GM19463 (cell line): Measurements from ENCODE around the gene KCNQ1.

ENCODE experiments used
- ATAC-seq: cut with Tn5 transposase; IDR thresholded peaks from one replicate; pipeline ENCODE4 v1.9.1; 2021; ENCODE audit warnings: mild to moderate bottlenecking, moderate library complexity; ENCODE audit not compliant: unreplicated experiment

KCNQ1 gene

DNA sequence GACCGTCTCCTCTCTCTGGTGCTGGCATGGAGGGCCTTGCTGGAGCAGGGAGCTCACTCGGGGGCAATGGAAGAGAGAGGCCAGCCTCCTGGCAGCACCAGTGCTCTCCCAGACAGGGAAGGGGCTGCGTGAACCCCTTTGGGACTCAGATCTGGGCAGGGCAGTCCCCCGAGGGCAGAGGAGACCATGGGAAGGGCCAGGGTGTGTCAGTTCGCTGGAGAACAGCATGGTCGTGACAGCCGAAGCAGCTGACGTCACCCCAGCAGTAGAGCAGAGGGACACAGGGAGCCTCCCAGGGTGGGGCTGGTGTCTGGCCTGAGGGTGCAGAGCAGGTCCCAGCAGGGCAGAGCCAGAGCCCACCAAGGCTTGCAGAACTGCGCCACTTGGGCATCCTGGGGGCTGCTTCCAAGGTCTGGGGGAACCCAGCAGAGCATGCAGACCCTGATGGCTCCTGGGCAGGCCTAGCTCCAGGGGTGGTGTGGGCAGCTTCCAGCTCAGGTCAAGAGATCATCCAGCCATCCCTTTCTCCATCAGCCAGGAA lies 326.0 kb downstream of the KCNQ1 start:
- ATAC-seq = no peak

DNA sequence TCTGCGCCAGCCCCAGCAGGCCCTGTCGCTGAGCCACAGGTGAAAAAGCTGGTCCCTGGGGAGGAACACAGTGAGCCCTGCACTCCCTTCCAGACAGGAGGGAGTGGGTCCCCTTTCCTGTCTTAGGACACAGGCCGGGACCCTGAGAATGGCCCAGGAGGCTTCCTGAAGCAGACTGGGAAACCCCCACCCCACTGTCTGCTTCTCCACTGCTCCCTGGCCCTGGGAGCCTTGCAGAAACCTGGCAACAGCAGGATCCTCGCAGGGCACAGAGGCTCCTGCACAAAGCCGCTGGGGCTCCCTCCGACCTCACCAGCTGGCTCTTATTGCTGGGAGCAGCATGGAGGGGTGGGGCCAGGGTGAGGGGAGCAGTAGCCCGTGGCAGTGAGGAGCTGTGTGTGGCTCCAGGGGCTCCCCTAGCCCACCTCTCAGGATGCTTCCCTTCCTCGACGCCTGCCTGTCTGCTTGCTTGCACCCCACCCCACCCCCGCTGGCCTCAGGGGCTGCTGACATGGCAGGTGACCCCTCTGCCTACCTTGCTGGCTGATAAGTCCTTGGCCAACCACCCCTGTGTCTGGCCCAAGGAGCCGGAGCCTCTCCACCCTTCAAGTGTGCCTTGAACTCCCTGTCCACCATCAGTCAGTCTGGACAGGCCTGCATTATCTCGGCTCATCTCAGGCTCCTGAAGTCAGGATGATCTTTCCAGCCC lies 327.1 kb downstream of the KCNQ1 start:
- ATAC-seq = no peak

DNA sequence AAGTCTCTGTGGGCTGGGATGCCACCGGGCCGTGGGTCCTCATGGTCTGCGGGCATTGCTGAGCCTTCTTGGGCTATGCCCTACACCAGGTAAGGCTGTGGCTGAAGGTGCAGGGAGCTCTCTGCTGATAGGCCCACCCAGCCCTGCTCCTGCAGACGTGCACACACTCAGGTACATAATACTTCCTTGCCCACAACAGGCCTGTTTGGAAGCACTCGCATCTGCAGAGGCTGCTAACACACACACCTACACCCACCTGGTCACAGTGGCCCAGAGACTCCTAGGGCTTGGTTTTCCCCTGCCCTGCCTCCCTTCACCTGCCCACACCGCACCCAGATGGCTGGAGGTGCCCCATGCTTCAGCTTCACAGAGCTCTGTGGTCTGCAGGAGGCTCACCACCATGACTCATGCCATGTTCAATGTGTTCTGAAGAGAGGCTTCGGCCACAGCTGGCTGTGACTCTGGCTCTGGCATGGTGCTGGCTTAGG lies 327.8 kb downstream of the KCNQ1 start:
- ATAC-seq = no peak

DNA sequence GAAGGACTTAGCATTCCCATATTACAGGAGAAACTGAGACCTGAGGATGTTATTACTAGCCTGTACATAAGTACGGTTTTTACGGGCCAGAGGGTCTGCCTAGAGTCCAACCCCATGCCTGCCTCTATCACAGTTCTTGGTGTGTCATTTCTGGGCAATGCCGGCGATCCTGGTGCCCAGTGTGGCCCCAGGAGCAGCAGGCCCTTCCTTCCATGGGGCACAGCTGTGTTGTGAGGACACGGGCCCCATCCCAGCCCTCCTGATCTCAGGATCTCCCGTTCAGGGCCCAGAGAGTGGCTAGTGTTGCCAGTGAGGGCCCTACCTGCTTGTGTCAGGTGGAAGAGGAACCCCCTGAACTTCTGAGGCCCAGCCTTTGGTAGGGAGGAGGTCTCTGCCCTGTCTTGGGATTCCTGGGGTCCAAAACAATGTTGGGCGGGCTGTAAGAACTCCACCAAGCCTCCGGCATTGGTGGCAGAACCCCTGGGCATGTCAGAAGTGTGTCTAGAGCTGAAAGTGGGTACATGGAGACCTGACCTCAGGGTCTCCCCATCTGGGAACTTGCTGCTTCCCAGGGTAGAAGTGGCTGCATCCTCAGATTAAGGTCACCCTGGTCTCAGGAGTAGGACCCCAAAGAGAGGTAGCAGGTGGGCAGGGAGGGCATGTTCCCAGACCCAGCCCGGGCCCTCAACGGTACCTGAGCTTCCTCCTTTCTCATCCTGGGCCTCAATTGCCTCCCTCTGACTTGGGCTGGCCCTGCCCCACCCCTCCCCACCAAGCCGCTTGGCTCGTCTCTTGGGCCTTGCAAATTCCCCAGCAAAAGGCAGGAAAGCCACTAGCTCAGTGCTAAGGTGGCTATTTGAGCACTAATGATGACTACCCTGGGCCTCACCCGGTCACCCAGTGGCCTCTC lies 329.6 kb downstream of the KCNQ1 start:
- ATAC-seq = no peak

DNA sequence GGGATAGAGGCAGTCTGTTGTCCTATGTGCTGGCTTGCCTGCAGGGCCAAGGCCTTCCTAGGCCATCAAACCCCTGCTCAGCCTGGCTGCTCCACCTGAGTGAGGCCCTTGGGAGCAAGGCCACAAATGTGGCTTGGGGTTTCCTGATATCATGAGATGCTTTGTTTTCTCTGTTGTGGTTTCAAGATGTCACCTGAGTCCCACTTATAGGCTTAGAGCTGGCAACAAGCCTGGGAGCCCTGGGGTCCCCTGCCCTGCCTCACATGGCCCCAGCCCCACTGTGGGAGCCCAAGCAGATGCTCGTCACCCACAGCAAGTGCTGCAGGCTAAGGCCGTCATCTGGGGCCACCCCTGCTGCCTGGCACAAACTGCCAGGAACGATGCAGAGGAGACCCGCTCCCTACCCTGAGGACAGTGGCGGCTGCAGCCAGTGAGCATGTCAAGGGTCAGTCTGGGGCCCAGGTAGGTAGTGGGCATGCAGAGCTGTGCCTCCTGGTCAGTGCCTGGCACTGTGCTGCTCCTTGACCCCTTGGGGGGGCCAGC lies 330.3 kb downstream of the KCNQ1 start:
- no peak for ATAC-seq

DNA sequence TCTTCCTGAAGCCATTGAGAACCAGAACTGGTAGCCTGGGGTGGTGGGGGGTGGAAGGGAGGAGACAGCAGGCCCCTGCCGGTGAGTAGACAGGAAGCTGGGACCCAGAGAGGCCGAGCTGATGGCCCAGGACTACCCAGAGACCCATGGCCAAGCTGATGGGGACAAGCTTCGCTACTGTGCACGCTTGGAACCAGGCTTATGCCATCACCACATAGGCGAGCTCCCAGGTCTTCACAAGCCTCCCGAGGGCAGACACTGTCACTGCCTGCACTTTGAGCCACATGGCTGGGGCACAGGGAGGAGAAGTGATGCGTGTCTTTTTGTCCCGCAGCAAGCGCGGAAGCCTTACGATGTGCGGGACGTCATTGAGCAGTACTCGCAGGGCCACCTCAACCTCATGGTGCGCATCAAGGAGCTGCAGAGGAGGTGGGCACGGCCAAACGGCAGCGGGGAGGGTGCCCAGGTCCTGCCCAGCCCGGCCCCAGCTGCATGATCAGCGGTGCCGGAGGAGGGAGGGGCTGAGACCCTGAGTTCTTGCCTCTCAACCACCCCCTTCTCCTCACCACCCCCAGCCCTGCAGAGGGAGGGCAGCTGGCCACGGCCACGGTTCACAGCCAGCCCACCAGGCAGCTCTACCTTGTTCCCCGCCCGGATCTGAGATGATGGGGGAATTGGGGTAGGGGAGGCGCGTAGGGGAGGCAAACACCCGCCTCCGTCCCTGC lies 331.0 kb downstream of the KCNQ1 start:
- ATAC-seq = no peak

GRCh38 chr11:2776351-2777061 lies 331.7 kb downstream of the KCNQ1 start:
- no peak for ATAC-seq

DNA sequence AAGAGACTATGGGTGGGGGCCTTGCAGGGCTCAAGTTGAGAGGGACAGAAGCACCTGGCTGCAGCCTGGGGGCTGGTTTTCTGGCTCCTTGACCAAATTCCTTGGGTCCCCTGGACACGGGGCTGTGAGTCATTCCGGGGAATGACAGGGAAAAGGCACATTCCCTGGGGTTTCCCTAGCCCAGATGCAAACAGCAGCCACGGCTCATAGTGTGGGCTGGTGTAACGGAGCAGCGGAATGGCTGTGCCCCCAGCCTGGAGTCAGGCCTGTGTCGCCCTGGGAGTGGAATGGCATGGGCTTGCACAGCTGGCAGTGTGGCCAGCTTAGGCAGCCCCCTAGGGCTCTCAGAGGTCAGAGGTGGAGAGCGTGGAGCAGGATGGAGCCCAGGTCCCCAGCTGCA lies 332.6 kb downstream of the KCNQ1 start:
- ATAC-seq = no peak

DNA sequence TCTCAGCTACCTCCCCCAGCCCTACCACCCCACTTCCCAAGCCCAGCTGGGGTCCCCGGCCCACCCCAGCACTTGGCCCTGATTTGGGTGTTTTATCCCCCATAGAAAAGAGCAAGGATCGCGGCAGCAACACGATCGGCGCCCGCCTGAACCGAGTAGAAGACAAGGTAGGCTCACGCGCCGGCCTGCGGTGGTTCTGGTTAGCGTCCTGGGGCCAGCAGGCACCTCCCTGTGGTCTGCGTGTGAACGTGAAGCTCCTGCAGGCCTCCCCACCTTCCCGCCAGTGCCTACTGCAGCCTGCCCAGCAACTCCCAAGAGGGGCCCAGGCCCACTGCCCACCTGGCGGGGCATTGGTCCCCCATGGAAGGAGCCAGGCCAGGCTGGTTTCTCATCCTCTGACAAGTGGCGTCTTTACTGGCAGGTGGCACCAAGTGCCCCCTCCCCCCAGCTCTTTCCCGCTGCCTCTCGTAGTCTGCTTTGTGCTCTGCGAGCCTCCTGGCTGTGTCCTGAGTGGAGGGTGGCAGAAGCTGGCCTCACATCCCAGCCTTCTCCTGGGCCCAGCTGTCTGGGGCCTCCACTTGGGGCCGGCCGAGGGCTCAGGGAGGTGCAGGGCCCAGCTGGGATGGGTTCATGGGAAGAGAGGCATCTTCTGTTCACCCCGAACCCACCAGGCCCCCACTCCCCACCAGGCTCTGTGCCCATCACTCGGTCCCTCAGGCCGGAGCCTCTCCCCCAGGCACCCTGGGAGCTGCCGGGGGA lies 333.2 kb downstream of the KCNQ1 start:
- ATAC-seq = no peak

DNA sequence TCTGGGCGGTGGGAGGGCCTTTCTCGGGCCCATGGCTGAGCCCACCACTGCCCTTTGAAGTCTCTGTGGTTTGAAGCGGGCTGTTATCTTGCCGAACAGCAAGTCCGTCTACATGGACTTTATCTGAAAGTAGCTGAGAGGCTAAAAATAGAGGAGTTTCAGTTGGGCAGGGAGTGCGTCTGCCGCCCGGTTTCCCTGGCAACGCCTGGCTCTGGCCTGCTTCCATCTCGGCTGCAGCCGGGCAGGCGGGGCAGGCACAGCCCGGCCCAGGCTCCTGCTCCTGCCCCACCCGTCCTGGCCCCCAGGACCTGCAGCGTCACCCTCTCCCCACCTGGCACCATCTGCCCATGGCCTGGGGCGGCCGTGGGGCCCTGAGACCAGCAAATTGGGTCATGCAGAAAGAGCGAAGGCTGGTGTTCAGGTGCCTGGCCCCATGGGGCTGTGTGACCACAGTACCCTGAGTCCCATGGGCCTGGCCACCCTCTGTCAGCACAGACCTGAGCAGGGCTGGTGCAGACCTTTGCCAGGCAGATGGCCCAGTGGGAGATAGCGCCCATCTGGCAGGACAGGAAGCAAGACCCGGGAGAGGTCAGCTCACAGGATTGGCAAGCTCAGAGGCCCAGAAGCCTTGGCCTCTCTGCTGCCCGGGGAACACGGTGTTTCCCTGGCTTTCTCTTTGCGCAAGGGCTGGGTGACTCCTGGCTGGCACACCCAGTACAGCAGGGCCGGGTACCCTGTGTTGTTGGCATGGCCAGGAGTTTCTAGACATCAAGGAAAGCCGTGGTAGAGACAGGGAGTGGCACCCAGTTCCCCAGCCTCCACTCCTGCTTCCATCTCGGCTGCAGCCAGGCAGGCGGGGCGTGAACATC lies 334.1 kb downstream of the KCNQ1 start:
- no peak for ATAC-seq

DNA sequence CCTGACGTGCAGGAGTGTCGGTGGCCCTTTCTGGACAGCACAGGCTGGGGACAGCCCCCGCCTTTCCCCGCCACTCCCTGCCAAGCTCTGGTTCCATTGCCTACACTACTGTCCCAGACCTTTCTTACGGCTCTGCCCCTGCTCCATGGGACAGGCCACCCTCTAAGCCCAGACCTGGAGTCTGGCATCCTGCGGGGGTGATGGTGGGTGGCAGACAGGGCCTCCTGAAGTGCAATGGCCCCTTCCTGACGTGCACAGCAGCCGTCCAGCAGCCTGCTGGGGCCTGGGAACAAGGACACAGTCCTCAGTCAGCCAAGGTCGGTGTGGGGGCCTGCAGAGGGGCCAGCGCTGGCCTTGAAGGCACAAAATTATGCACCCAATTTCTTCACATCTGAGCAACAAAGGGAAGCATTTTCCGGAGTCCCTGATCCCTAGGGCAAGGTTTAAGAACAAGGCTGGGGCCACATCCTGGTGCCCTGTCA lies 334.7 kb downstream of the KCNQ1 start:
- ATAC-seq = no peak

GRCh38 chr11:2779981-2780849 lies 335.4 kb downstream of the KCNQ1 start:
- ATAC-seq = no peak

- ATAC-seq = no peak
Measured at GRCh38 chr11:2780850-2781407, 336.1 kb downstream of the KCNQ1 start.

DNA sequence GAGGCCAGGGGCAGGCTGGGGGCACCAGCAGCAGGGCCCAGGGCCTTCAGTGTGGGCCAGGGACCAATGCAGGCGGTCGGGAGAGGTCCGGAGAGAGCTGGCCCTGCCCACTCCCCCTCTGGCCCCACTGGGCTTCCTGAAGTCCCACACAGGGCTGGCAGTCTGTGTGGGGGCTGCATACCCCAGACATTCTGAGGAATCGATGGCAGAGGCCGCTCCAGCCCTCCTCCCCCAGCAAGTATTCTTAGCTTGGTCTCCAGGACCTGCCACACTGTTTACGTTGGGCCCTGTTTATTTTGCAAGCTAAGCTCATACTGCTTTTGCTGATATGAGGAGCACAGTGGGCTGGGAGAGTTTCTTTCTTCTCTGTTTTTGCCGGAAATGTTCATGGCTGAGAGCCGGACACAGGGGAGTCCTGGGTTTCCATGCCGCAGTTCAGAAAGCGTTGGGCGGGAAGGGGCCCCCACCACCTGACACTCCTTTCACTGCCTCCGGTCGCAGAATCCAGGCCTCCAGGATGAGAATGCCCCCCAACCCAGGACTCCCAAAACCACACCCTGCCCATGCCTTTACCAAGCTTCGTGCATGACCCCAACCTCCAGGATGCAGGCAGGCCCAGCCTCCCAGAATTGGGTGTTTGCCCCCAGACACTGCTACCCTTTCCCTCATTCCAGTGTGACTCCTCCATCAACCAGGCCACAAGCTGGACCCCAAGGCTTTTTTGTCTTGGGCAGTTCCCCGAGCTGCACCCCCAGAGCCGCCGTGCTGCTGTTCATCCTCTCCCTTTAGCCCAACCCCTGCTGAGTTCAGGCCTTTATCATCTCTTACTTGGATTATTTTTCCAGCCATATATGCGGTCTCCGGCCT lies 336.8 kb downstream of the KCNQ1 start:
- no peak for ATAC-seq

GRCh38 chr11:2782769-2783168 lies 338.0 kb downstream of the KCNQ1 start:
- ATAC-seq = no peak

- no peak for ATAC-seq
Measured at GRCh38 chr11:2783536-2784082, 338.8 kb downstream of the KCNQ1 start.
